Nephron progenitor cell (in vitro differentiated cells): ENCODE results near the gene TRPV2.

Experiments used
- DNase-seq: peaks from one replicate; pipeline ENCODE4 v3.0.0; 2021
- H3K27ac Mint-ChIP-seq: 2 replicates; pipeline ENCODE4 v1.8.0; 2021; ENCODE audit warnings: mild to moderate bottlenecking, moderate library complexity, mixed read lengths
- H3K27me3 Mint-ChIP-seq: 2 replicates; pipeline ENCODE4 v1.8.0; 2021; ENCODE audit warnings: mild to moderate bottlenecking, low read depth, mixed read lengths; ENCODE audit not compliant: poor library complexity
- H3K36me3 Mint-ChIP-seq: 2 replicates; pipeline ENCODE4 v1.8.0; 2021; ENCODE audit warnings: low read depth, mixed read lengths
- H3K4me1 Mint-ChIP-seq: 2 replicates; pipeline ENCODE4 v1.8.0; 2021; ENCODE audit warnings: mixed read lengths
- H3K4me3 Mint-ChIP-seq: 2 replicates; pipeline ENCODE4 v1.8.0; 2021; ENCODE audit warnings: mild to moderate bottlenecking, moderate library complexity, mixed read lengths
- H3K9me3 Mint-ChIP-seq: 2 replicates; pipeline ENCODE4 v1.8.0; 2021; ENCODE audit warnings: mild to moderate bottlenecking, moderate library complexity, mixed read lengths
- TF ChIP-seq, protein P1 (sequence below): fragments of 200-600 bp; sonication (generic); IDR thresholded peaks from 2 replicates; pipeline ENCODE4 v1.5.0; 2021; ENCODE audit warnings: antibody characterized with exemption

Gene TRPV2

DNA sequence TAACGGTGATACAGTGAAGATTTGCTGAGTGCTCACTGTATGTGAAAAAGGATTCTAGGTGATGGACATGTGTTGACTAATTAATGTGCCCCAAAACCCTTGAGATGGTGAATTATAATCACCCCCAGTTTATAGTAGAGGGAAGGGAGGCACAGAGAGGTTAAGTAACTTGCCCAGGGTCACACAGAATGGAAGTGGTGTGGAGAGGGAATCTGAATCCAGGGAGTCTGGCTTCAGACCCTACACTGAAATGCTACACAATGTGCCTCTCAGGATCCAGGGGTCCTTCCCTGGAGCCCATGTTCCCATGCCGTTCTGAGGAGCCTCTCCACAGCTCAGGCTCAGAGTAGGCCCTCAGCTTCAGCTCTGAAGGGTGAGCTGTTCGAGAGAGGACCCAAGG, 11.6 kb downstream of the TRPV2 start:
- DNase-seq, result no peak
- H3K36me3 Mint-ChIP-seq, result no peaks in the 10 kb centered on the region
- peaks cover 9% of the 10 kb centered on the region for H3K27me3 Mint-ChIP-seq
- H3K27ac Mint-ChIP-seq, result no peak overlapping the region
- peaks cover 23% of the 10 kb centered on the region for H3K4me1 Mint-ChIP-seq
- H3K4me3 Mint-ChIP-seq, result no peak overlapping the region
- TF ChIP-seq, protein P1, sequence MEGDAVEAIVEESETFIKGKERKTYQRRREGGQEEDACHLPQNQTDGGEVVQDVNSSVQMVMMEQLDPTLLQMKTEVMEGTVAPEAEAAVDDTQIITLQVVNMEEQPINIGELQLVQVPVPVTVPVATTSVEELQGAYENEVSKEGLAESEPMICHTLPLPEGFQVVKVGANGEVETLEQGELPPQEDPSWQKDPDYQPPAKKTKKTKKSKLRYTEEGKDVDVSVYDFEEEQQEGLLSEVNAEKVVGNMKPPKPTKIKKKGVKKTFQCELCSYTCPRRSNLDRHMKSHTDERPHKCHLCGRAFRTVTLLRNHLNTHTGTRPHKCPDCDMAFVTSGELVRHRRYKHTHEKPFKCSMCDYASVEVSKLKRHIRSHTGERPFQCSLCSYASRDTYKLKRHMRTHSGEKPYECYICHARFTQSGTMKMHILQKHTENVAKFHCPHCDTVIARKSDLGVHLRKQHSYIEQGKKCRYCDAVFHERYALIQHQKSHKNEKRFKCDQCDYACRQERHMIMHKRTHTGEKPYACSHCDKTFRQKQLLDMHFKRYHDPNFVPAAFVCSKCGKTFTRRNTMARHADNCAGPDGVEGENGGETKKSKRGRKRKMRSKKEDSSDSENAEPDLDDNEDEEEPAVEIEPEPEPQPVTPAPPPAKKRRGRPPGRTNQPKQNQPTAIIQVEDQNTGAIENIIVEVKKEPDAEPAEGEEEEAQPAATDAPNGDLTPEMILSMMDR, result no peak
- H3K9me3 Mint-ChIP-seq, result no peaks in the 10 kb centered on the region

DNA sequence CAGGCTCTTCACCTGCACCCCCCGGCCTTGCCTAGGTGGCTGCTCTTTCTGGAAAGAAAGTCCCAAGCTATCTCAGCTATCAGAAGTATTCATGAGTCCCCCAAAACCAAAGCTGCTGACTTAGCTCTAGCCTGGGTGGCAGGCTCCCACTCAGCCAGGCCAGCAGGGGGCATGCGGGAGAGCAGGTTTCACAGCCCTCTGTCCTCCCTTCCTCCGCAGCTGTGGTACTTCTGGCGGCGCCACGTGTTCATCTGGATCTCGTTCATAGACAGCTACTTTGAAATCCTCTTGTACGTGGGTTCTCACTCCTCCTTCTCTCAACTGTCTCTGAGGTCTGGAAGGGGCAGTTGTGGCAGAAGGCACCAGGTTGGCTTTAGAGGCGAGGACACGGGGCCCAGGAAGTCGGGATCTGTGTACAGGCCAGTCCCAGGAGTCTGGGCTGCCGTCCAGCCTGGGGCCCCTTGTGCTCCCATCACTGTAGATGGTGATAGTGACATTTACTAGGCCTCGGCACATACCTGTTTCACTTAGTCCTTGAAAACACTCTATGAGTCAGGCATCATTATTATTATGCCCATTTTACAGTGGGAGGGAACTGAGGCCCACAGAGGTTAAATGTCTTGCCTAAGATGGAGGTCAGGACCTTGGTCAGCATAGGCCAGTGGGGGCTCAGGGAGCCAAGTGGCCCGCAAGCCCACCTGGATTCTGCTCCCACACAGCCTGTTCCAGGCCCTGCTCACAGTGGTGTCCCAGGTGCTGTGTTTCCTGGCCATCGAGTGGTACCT, 12.9 kb downstream of the TRPV2 start:
- TF ChIP-seq, protein P1, result peak; percentile 64

DNA sequence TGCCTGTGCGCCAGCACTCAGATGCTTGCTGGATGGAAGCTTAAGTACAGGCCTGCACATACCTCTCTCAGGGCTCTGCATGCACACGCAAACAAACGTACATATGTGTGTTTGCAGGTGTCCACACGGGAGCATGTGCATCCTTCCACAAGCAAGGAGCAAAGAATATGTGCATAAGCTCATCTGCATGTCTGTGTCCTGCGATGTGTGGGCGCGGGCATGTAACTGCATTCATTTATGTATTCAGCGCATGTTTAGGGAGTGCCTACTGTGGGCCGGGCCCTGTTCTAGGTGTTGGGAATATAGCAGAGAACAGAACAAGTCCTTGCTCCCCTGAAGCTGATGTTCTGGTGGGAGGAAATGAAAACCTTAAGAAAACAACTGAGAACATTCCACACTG, 13.7 kb downstream of the TRPV2 start:
- Mint-ChIP-seq H3K9me3 (no peaks in the 10 kb centered on the region), H3K27me3 (peaks cover 6% of the 10 kb centered on the region), H3K36me3 (no peaks in the 10 kb centered on the region), H3K4me1 (peaks cover 23% of the 10 kb centered on the region), H3K27ac (no peak overlapping the region), H3K4me3 (no peak overlapping the region)
- TF ChIP-seq, protein P1, result no peak
- DNase-seq, result no peak

More for the DNA sequence above, 12.9 kb downstream of the TRPV2 start:
- DNase-seq, result peak; percentile 67
- H3K9me3 Mint-ChIP-seq, result no peaks in the 10 kb centered on the region
- no peak overlapping the region for H3K27ac Mint-ChIP-seq
- H3K4me1 Mint-ChIP-seq, result peaks cover 23% of the 10 kb centered on the region
- peaks cover 9% of the 10 kb centered on the region for H3K27me3 Mint-ChIP-seq
- H3K4me3 Mint-ChIP-seq, result no peak overlapping the region
- no peaks in the 10 kb centered on the region for H3K36me3 Mint-ChIP-seq

DNA sequence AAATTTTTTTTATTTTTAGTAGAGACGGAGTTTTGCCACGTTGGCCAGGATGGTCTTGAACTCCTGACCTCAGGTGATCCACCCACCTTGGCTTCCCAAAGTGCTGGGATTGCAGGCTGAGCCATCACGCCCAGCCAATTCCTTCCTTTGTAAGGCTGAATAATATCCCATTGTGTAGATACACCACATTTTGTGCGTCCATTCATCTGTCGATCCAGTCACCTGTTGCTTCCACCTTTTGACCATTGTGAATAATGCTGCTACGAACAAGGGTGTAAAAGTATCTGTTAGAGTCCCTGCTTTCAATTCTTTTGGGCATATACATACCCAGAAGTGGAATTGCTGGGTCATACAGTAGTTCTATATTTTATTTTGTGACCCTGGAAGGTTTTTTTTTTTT, 15.3 kb downstream of the TRPV2 start:
- peaks cover 20% of the 10 kb centered on the region for H3K4me1 Mint-ChIP-seq
- TF ChIP-seq, protein P1, result no peak
- no peak for DNase-seq
- H3K36me3 Mint-ChIP-seq, result no peaks in the 10 kb centered on the region
- H3K27me3 Mint-ChIP-seq, result peaks cover 8% of the 10 kb centered on the region
- H3K4me3 Mint-ChIP-seq, result no peak overlapping the region
- no peak overlapping the region for H3K27ac Mint-ChIP-seq
- H3K9me3 Mint-ChIP-seq, result no peaks in the 10 kb centered on the region

DNA sequence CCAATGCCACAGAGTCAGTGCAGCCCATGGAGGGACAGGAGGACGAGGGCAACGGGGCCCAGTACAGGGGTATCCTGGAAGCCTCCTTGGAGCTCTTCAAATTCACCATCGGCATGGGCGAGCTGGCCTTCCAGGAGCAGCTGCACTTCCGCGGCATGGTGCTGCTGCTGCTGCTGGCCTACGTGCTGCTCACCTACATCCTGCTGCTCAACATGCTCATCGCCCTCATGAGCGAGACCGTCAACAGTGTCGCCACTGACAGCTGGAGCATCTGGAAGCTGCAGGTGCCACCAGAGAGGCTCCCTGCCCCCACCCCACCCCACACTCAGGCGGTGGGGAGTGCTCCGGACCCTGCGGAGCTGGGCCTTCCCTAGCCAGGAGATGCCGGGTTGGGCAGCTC, 16.6 kb downstream of the TRPV2 start:
- H3K27me3 Mint-ChIP-seq, result peaks cover 8% of the 10 kb centered on the region
- no peaks in the 10 kb centered on the region for H3K9me3 Mint-ChIP-seq
- no peak overlapping the region for H3K27ac Mint-ChIP-seq
- no peak for DNase-seq
- no peaks in the 10 kb centered on the region for H3K36me3 Mint-ChIP-seq
- H3K4me3 Mint-ChIP-seq, result no peak overlapping the region
- TF ChIP-seq, protein P1, result no peak
- H3K4me1 Mint-ChIP-seq, result peaks cover 18% of the 10 kb centered on the region

DNA sequence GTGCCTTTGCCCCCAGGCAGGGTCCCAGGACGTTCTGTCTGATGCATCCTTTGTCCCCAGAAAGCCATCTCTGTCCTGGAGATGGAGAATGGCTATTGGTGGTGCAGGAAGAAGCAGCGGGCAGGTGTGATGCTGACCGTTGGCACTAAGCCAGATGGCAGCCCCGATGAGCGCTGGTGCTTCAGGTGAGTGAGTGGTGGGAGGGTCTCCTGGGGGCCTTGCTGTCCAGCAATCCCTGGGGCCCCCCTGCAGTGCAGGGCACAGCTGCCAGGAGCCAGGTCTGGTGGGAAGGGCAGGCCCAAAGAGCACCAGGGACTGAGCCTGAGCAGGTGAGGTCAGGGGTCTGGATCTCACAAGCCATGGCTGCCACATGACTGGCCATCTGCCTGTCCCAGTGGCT, 18.1 kb downstream of the TRPV2 start:
- H3K27ac Mint-ChIP-seq, result no peak overlapping the region
- no peak overlapping the region for H3K4me3 Mint-ChIP-seq
- TF ChIP-seq, protein P1, result no peak
- H3K9me3 Mint-ChIP-seq, result no peaks in the 10 kb centered on the region
- H3K4me1 Mint-ChIP-seq, result peaks cover 29% of the 10 kb centered on the region
- H3K36me3 Mint-ChIP-seq, result no peaks in the 10 kb centered on the region
- no peak for DNase-seq
- H3K27me3 Mint-ChIP-seq, result peaks cover 8% of the 10 kb centered on the region
